Esophagus squamous epithelium (tissue), 4 donors: ENCODE results near the gene PAPLN.

Experiments
- POLR2A ChIP-seq, 4 donors: fragments of 450-650 bp; IDR thresholded peaks; one replicate each; pipeline ENCODE4 v1.6.1; 2017; ENCODE audit warnings: antibody characterized with exemption in 4 of 4, mild to moderate bottlenecking in 4 of 4, moderate library complexity in 3 of 4
- TF ChIP-seq, protein P1 (sequence below), 6 experiments: fragments of 450-650 bp in 4 of 6; fragments of 200-600 bp in 2 of 6; sonication (generic) in 2 of 6; IDR thresholded peaks; one replicate each; pipeline ENCODE4 v1.5.1; 2016 to 2019; ENCODE audit warnings: antibody characterized with exemption in 6 of 6, mild to moderate bottlenecking in 4 of 6, moderate library complexity in 4 of 6

DNA sequence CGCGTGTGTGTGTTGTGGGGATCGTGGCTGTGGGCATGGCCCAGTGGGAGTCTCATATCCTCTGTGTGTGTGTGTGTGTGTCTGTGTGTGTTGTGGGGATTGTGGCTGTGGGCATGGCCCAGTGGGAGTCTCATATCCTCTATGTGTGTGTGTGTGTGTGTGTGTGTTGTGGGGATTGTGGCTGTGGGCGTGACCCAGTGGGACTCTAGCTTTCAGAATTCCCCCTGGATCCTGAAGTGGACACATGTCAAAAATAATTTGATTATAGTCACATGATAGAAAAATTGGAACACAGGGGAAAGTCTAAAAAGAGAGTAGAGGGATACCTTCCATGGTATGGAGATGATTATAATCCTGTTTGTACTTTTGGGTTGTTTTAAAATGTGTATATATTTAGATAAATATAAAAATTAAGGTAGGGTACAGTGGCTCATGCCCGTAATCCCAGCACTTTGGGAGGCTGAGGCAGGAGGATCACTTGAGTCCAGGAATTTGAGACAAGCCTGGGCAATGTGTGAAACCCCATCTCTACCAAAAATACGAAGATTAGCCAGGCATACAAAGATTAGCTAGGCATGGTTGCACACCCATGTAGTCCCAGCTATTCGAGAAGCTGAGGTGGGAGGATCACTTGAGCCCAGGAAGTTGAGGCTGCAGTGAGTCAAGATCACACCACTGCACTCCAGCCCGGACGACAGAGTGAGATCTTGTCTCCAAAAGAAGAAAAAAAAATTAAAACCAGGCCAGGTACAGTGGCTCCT, 11.0 kb downstream of the PAPLN start:
- TF ChIP-seq, protein P1, sequence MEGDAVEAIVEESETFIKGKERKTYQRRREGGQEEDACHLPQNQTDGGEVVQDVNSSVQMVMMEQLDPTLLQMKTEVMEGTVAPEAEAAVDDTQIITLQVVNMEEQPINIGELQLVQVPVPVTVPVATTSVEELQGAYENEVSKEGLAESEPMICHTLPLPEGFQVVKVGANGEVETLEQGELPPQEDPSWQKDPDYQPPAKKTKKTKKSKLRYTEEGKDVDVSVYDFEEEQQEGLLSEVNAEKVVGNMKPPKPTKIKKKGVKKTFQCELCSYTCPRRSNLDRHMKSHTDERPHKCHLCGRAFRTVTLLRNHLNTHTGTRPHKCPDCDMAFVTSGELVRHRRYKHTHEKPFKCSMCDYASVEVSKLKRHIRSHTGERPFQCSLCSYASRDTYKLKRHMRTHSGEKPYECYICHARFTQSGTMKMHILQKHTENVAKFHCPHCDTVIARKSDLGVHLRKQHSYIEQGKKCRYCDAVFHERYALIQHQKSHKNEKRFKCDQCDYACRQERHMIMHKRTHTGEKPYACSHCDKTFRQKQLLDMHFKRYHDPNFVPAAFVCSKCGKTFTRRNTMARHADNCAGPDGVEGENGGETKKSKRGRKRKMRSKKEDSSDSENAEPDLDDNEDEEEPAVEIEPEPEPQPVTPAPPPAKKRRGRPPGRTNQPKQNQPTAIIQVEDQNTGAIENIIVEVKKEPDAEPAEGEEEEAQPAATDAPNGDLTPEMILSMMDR (IDR thresholded peaks at IDR 0.05), result no peak
- no peak for TF ChIP-seq POLR2A (IDR thresholded peaks at IDR 0.05)
